HG03025 (cell line): ENCODE data around the gene C10orf67.
"Not testable (repeated sequence)": the region's sequence is repeated elsewhere in the genome, so short reads cannot be mapped to it uniquely, and the experiment has no call there.

Experiments used
- ATAC-seq: cut with Tn5 transposase; IDR thresholded peaks from one replicate; pipeline ENCODE4 v1.9.1; 2021; ENCODE audit warnings: mild to moderate bottlenecking, moderate library complexity; ENCODE audit not compliant: unreplicated experiment, low FRiP score

The C10orf67 gene

DNA sequence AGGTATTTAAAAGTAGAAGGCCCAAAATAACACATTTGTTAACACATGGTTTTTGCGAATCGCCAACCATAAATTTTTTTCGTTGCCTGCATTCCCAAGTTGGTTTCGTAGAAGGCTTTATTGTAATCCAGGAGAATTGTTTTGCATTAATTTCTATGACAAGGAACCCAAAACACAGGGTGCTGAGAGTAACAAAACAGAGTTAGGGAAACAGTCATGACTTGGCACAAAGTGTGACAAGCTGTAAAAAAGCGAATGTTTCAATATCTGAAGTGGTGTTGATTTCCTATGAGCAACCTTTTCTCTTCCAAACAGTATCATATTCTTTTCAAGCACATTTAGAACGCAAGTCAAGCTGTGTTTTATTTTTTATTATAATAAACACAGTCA, 63.6 kb downstream of the C10orf67 start:
- ATAC-seq = no peak

- no peak for ATAC-seq
Measured at GRCh38 chr10:23280419-23281043, 64.1 kb downstream of the C10orf67 start.

DNA sequence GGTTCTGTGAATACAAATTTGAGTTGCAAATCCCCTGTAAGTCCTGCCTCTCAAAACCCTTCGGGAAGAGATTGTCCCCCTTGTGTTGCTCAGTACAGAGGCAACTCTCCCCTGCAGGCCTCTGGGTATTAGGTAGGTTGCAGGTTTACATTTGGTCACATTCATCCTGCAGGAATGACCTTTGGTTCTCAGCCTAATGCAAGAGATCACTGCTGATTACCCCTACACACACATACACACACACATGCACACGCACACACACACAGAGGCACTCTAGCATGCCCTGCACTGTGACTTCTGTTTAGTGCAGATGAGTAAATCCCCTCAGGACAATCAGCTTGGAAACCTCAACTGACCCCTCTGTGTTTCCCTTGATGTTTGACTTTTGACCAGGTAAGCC, 69.2 kb downstream of the C10orf67 start:
- no peak for ATAC-seq

GRCh38 chr10:23274179-23274578, 70.4 kb downstream of the C10orf67 start:
- not testable (repeated sequence) for ATAC-seq

DNA sequence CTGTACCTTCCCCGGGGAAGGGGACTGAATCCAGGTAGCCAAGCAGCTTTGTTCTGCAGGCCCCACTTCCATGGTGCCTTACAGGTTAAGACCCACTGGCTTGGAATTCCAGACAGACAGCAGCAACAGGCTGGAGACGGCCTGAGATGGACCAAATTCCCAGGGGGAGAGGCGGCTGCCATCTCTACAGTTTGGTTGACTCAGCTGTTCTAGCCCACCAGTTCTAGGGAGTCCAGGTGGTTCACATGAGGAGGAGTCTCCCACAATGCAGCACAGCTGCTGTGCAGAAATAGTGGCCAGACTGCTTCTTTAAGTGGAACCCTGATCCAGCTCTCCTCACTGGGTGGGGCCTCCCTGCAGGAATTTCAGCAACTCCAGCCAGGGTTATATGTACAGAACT, 74.1 kb downstream of the C10orf67 start:
- no peak for ATAC-seq

GRCh38 chr10:23263441-23264164, 81.0 kb downstream of the C10orf67 start:
- ATAC-seq = no peak

DNA sequence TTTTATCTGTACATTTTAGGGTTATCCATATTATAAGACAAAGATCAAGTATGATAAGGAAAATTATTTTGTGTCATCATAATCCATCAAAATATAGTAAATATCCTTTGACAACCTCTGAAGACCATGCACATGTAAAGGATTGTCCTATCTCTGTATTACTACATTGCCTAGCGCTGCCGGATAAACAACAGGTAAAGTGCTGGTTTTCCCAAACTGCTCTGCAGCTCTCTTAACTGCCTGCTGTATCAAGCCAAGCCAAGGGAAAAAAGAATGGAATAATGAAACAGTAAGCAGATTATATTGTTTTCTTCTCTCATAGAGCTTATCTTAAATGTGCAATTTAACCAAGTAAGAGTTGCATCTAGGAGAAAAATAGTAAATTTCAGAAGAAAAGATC, 81.7 kb downstream of the C10orf67 start:
- no peak for ATAC-seq

DNA sequence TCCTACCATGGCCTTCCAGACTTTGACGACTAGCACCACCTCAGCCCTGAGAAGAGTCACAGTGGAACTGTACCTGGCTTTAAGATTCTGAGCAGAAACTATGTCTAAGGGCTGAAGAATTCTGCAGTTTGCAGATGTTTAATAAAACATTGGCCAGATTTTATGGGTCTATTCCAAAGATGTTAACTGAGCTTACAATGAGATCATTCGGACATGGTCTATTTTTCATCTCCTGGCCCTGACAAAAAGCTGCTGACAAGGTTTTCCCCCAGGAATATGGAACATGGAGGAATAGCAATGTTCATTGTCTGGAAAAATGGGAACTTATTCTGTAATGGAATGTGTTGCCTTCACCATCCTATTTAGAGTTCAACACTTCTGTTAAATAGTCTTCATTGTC, 86.1 kb downstream of the C10orf67 start:
- ATAC-seq = no peak

DNA sequence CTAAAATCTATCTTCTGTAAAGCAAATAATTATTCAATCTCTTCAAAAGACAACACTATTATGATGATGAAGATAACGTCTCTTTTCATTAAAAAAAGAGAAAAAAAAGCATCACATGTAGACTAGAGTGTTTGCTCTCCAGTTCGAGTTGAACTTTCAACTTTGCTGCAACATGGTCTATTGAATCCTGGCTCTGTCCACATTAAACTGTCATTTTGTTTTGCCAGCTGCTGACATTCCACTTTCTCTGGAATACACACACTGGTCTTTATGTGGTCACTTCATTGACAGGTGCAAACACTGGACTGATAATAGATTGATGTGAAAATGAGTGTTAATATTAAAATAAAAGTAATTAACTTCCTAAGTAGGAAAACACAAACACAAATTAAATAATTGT, 90.8 kb downstream of the C10orf67 start:
- ATAC-seq = no peak

DNA sequence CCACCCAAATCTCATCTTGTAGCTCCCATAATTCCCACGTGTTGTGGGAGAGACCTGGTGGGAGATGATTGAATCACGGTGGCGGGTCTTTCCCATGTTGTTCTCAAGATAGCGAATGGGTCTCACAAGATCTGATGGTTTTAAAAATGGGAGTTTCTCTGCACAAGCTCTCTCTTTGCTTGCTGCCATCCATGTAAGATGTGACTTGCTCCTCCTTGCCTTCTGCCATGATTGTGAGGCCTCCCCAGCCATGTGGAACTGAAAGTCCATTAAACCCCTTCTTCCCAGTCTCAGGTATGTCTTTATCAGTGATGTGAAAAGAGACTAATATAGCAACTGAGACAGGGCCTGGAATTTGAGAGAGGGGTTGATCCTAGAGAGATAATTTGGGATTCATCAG, 91.7 kb downstream of the C10orf67 start:
- ATAC-seq = not testable (repeated sequence)

DNA sequence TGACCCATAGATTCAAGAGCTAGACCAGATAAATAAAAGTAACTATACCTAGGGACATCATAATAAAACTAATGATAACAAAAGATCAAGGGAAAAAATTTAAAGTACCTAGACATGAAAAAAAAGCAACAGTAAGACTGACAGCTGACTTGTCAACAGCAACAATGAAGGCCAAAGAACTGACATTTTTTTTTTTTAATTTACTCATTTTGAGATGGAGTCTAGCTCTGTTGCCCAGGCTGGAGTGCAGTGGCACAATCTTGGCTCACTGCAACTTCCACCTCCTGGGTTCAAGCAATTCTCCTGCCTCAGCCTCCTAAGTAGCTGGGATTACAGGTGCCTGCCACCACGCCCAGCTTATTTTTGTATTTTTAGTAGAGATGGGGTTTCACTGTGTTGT, 102.8 kb downstream of the C10orf67 start:
- ATAC-seq = not testable (repeated sequence)

DNA sequence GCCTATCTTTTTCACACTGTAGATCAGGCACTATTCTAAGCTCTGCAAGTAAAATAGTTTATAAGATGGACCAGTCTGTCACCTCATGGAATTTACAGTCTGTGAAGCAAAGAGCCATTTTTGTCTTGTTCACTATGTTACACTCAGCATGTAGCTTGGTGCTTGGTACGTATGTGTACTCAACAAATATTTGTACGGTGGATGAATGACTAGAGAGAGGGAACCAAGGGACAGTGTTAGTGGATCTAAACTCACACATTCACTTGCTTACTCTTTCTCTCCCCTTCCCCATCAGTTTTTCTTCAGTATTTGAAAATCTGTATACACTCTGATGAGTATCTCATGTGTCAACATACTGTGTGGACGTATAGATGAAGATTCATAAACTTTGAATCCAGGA, 106.6 kb downstream of the C10orf67 start:
- ATAC-seq = no peak

GRCh38 chr10:23230582-23230981, 114.0 kb downstream of the C10orf67 start:
- no peak for ATAC-seq

- no peak for ATAC-seq
Measured at GRCh38 chr10:23217471-23217870, 127.1 kb downstream of the C10orf67 start.

GRCh38 chr10:23205972-23206642, 138.5 kb downstream of the C10orf67 start:
- no peak for ATAC-seq

DNA sequence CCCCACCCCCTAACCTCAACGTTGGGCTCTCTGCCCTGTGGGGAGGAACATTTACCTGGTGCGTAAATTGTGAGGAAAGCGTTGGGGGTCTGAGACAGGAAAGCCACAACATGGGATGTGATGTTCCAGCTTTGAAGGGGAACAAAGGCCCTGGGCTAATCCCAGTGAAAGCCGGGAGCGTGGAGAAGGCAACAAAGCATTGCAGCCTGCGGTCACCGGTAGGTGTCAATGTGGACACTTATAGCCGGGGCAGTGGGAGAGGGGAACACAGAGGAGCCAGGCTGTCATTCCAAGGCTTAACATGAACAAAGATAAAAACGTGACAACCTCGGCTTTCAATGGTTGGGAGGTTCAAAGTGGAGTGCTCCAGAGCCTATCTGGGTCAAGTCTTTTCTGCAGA, 139.8 kb downstream of the C10orf67 start:
- ATAC-seq = no peak

DNA sequence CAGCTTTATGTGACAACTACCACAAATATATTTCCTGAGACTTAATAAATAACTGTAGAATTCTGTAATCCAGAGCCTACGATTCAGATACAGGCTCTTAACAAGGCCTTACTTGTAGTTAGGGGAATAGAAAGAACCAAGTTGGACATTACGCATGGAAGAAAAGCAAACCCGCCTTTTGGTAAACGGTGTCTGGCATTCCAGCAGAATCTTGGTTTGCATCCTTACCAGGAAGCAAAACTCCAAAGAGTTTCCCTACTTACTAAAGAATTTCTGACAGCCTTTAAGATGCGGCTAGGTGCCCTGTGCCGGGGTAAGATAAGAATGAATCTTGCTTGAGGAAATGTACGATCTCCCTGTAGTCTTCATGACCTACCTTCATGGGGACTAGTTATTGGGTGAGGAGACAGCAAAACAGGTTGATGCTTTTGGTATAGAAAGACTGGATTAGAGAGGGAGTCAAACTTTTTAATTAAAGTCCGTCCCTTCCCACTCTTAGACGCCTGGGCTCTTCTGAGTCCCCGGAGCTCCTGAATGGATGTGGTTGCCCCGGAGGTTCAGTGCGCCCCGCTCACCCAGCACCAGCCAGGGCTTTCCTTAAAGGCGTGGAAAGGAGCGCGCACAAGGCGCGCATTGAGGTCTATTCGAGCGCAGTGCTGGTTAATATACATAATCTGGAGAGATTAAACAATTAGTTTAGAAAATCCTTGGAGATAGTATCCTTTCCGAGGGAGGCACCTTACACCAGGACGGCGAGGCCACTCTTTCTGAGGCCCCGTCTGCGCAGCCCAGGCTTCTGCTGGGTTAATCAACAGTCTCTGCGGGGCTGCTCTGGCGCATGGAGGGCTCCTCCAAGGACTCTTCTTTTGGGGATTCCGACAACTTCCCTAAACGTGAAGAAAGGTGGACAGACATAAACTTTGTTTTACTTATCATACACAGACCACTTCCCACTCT, 140.9 kb downstream of the C10orf67 start:
- no peak for ATAC-seq

DNA sequence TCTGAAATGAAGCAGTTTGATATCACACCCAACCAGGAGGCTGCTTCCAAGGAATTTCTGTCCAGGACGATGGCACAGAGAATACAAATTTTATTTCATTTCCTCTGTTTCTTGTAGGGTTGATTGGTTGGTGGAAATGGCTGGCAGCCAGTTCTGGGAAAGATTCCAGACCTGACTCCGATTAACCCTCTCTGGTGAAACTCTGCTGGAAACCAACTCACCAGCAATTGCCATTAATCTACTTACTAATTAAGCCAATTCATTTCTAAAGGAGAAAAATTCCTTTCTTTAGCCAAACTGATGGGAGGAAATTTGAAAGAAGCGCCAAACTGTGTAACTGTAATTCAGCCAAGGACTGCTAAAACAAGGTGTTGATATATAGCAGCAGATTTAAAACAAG, 141.8 kb downstream of the C10orf67 start:
- no peak for ATAC-seq

DNA sequence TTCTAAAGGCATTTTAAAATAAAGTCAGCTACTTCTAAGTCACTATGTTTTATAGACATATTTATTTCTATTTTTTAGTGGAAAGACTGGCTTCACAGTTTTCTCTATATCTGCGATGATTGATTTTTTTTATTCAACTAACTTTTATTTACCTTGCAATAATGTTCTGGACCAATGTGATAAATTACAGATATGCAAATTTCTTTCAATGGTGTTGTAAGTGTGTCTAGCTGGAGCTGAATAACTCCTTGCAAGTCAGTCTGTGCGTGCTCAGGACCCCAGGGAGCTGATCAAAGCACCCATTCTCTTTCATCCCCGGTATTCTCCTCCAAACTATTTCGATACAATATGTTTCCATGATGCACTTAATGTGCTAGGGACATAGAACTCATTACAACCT, 142.8 kb downstream of the C10orf67 start:
- no peak for ATAC-seq

- ATAC-seq = no peak
Measured at GRCh38 chr10:23200997-23201652, 143.5 kb downstream of the C10orf67 start.
